H1 (cell line): ENCODE measurements around the gene EPB41L4A. TPM values are rescaled to one million over a fixed set of nuclear protein-coding genes. Genes with fewer than 3 reads are reported as not detected.

Source experiments
- CTCF ChIA-PET: fragments of 300-600 bp; sonication (Branson Sonifier 250); formaldehyde crosslinking; loops from one replicate; lab custom pipeline; 2021; ENCODE audit not compliant: partially characterized antibody; lab: Charles Lee
- POLR2A ChIA-PET: fragments of 300-600 bp; sonication (Branson Sonifier 250); formaldehyde crosslinking; loops from one replicate; lab custom pipeline; 2021; ENCODE audit warnings: inconsistent platforms; ENCODE audit not compliant: partially characterized antibody; lab: Charles Lee
- DNase-seq, 2 experiments: peaks; one replicate each; pipeline versions ENCODE4 v3.0.0 to v3.0.0-alpha.2; 2010 to 2022; ENCODE audit warnings: low spot score in 2 of 2, low read depth in 1 of 2, mixed read lengths in 1 of 2
- FAIRE-seq: peaks from 2 replicates; lab custom pipeline; 2011; peaks lifted over from hg19 to GRCh38; lab: Jason Lieb, UNC
- H2AFZ ChIP-seq: 2 replicates; pipeline ENCODE4 v1.8.1; 2012; ENCODE audit warnings: low read length, inconsistent platforms
- H2AK5ac ChIP-seq: 2 replicates; pipeline ENCODE4 v1.6.1; 2013; ENCODE audit warnings: low read depth, low read length
- H2BK120ac ChIP-seq: replicated peaks from 2 replicates; pipeline ENCODE3; 2013; ENCODE audit warnings: low read depth, low read length, inconsistent platforms
- H2BK12ac ChIP-seq: 2 replicates; pipeline ENCODE4 v1.6.1; 2013; ENCODE audit warnings: low read depth, low read length
- H2BK15ac ChIP-seq: 2 replicates; pipeline ENCODE4 v1.6.1; 2013; ENCODE audit warnings: low read length
- H2BK20ac ChIP-seq: 2 replicates; pipeline ENCODE4 v1.6.1; 2013; ENCODE audit warnings: low read length
- H2BK5ac ChIP-seq: 2 replicates; pipeline ENCODE4 v1.6.1; 2013; ENCODE audit warnings: low read depth, low read length
- H3K14ac ChIP-seq: 2 replicates; pipeline ENCODE4 v1.6.1; 2013; ENCODE audit warnings: inconsistent platforms; ENCODE audit not compliant: insufficient read length
- H3K18ac ChIP-seq: 2 replicates; pipeline ENCODE4 v1.6.1; 2013; ENCODE audit warnings: low read length; ENCODE audit errors: extremely low read depth
- H3K23ac ChIP-seq: 2 replicates; pipeline ENCODE4 v1.6.1; 2013; ENCODE audit warnings: inconsistent platforms; ENCODE audit not compliant: insufficient read length
- H3K23me2 ChIP-seq: 2 replicates; pipeline ENCODE4 v1.6.1; 2013; ENCODE audit warnings: low read depth, low read length
- H3K27ac ChIP-seq: 2 replicates; pipeline ENCODE4 v1.6.1; 2011; ENCODE audit warnings: low read depth, low read length, inconsistent platforms
- H3K27me3 ChIP-seq, 4 experiments: replicated peaks in 1 of 4; 1 replicate in 1 of 4; 2 replicates in 3 of 4; pipeline versions ENCODE4 v1.6.1 to v1.8.1; 2011 to 2013; ENCODE audit warnings: low read length in 3 of 4, mild to moderate bottlenecking in 3 of 4, inconsistent platforms in 2 of 4, mixed read lengths in 2 of 4, moderate library complexity in 1 of 4; ENCODE audit not compliant: control insufficient read depth in 3 of 4, insufficient read depth in 3 of 4; ENCODE audit errors: extremely low read depth in 1 of 4
- H3K36me3 ChIP-seq, 4 experiments: 2 replicates each; pipeline versions ENCODE4 v1.6.1 to v1.8.1; 2011 to 2013; ENCODE audit warnings: mild to moderate bottlenecking in 4 of 4, low read length in 3 of 4, moderate library complexity in 2 of 4, control low read depth in 1 of 4, inconsistent platforms in 1 of 4; ENCODE audit not compliant: insufficient read depth in 4 of 4, control insufficient read depth in 2 of 4
- H3K4ac ChIP-seq: replicated peaks from 2 replicates; pipeline ENCODE3; 2013; ENCODE audit warnings: low read length, low read depth, mixed read lengths, inconsistent platforms; ENCODE audit not compliant: insufficient read length
- H3K4me1 ChIP-seq, 4 experiments: replicated peaks in 1 of 4; 1 replicate in 1 of 4; 2 replicates in 3 of 4; pipeline versions ENCODE4 v1.6.1 to v1.8.1; 2011 to 2013; ENCODE audit warnings: low read length in 3 of 4, inconsistent platforms in 2 of 4, mixed read lengths in 1 of 4; ENCODE audit not compliant: insufficient read depth in 4 of 4, control insufficient read depth in 3 of 4
- H3K4me2 ChIP-seq, 2 experiments: 2 replicates each; pipeline versions ENCODE4 v1.6.1 to v1.8.1; 2011 to 2013; ENCODE audit warnings: low read depth in 2 of 2, low read length in 2 of 2, control low read depth in 1 of 2, inconsistent platforms in 1 of 2, mild to moderate bottlenecking in 1 of 2; ENCODE audit not compliant: insufficient read depth in 1 of 2
- H3K4me3 ChIP-seq, 4 experiments: fragments of 200-600, 300-600 bp in 1 of 4; sonication (generic), shearing (Covaris generic), sonication (Bioruptor Twin) in 1 of 4; 2 replicates each; pipeline versions ENCODE4 v1.5.1 to v1.8.1; 2011 to 2016; ENCODE audit warnings: low read length in 4 of 4, low read depth in 3 of 4, control low read depth in 2 of 4, inconsistent platforms in 2 of 4, mild to moderate bottlenecking in 2 of 4, mixed read lengths in 1 of 4, moderate library complexity in 1 of 4; ENCODE audit not compliant: insufficient read depth in 2 of 4; ENCODE audit errors: extremely low read depth in 1 of 4
- H3K56ac ChIP-seq: replicated peaks from 2 replicates; pipeline ENCODE3; 2013; ENCODE audit warnings: low read depth, mild to moderate bottlenecking, mixed read lengths, low read length, inconsistent platforms; ENCODE audit not compliant: insufficient read length
- H3K79me1 ChIP-seq: 2 replicates; pipeline ENCODE4 v1.6.1; 2013; ENCODE audit warnings: low read depth, low read length, control low read depth
- H3K79me2 ChIP-seq, 2 experiments: 2 replicates each; pipeline versions ENCODE4 v1.6.1 to v1.8.1; 2012 to 2013; ENCODE audit warnings: low read length in 2 of 2, mild to moderate bottlenecking in 2 of 2, inconsistent platforms in 1 of 2; ENCODE audit not compliant: insufficient read depth in 2 of 2, control insufficient read depth in 1 of 2
- H3K9ac ChIP-seq, 4 experiments: replicated peaks in 1 of 4; 1 replicate in 1 of 4; 2 replicates in 3 of 4; pipeline versions ENCODE4 v1.6.1 to v1.8.1; 2011 to 2013; ENCODE audit warnings: low read depth in 3 of 4, low read length in 3 of 4, control low read depth in 2 of 4, mild to moderate bottlenecking in 2 of 4, moderate library complexity in 2 of 4, inconsistent platforms in 1 of 4; ENCODE audit errors: extremely low read depth in 1 of 4
- H3K9me3 ChIP-seq, 2 experiments: 2 replicates each; pipeline versions ENCODE4 v1.6.1 to v1.8.1; 2012 to 2013; ENCODE audit warnings: mild to moderate bottlenecking in 2 of 2, moderate library complexity in 2 of 2, control low read depth in 1 of 2, inconsistent platforms in 1 of 2, low read depth in 1 of 2, low read length in 1 of 2, mixed read lengths in 1 of 2; ENCODE audit not compliant: insufficient read depth in 2 of 2
- H4K20me1 ChIP-seq, 2 experiments: replicated peaks in 1 of 2; 2 replicates each; pipeline versions ENCODE3 to v1.8.1; 2011 to 2013; ENCODE audit warnings: inconsistent platforms in 2 of 2, low read length in 2 of 2, mild to moderate bottlenecking in 1 of 2; ENCODE audit not compliant: insufficient read depth in 2 of 2, control insufficient read depth in 1 of 2
- H4K5ac ChIP-seq: 2 replicates; pipeline ENCODE4 v1.6.1; 2013; ENCODE audit warnings: low read length, low read depth, mixed read lengths, inconsistent platforms; ENCODE audit not compliant: insufficient read length
- H4K8ac ChIP-seq: 2 replicates; pipeline ENCODE4 v1.8.0; 2013; ENCODE audit warnings: mild to moderate bottlenecking, moderate library complexity, low read length, inconsistent platforms; ENCODE audit not compliant: insufficient read depth; ENCODE audit errors: extremely low read depth
- H4K91ac ChIP-seq: replicated peaks from 2 replicates; pipeline ENCODE3; 2013; ENCODE audit warnings: low read length, mixed read lengths, inconsistent platforms; ENCODE audit not compliant: insufficient read length
- CBX8 ChIP-seq: fragments of 300-800, 300-1000 bp; sonication (generic); IDR thresholded peaks from 2 replicates; pipeline ENCODE4 v1.7.1; 2016; ENCODE audit warnings: low read depth, low read length, borderline replicate concordance
- CHD1 ChIP-seq: IDR thresholded peaks from 2 replicates; pipeline ENCODE4 v1.6.1; 2012; ENCODE audit warnings: low read depth, low read length, improper control_type of control experiment
- CREB1 ChIP-seq: IDR thresholded peaks from 2 replicates; pipeline ENCODE4 v1.6.1; 2012; ENCODE audit warnings: inconsistent platforms
- CTBP2 ChIP-seq: IDR thresholded peaks from 2 replicates; pipeline ENCODE4 v1.7.0; 2011; ENCODE audit warnings: borderline replicate concordance, mild to moderate bottlenecking, moderate library complexity, mixed read lengths, low read length; ENCODE audit not compliant: insufficient read depth, insufficient read length
- E2F6 ChIP-seq: IDR thresholded peaks from 2 replicates; pipeline ENCODE4 v1.6.1; 2012; ENCODE audit warnings: inconsistent platforms
- HDAC6 ChIP-seq: IDR thresholded peaks from one replicate; pipeline ENCODE4 v1.7.1; 2012; ENCODE audit warnings: low read depth, mild to moderate bottlenecking, inconsistent platforms, low read length, moderate library complexity
- KDM4A ChIP-seq: IDR thresholded peaks from one replicate; pipeline ENCODE4 v1.7.1; 2012; ENCODE audit warnings: low read depth, mild to moderate bottlenecking, moderate library complexity, low read length, inconsistent platforms; ENCODE audit not compliant: severe bottlenecking
- KDM5A ChIP-seq: fragments of 200-600 bp; IDR thresholded peaks from 2 replicates; pipeline ENCODE4 v1.7.1; 2012; ENCODE audit warnings: mild to moderate bottlenecking, low read length, inconsistent platforms, mixed read lengths
- RXRA ChIP-seq: IDR thresholded peaks from 2 replicates; pipeline ENCODE4 v1.6.1; 2011; ENCODE audit warnings: low read depth, mild to moderate bottlenecking, low read length, moderate library complexity; ENCODE audit not compliant: insufficient read depth
- YY1 ChIP-seq: IDR thresholded peaks from 2 replicates; pipeline ENCODE4 v1.6.1; 2011; ENCODE audit warnings: low read depth, mild to moderate bottlenecking, low read length
- WGBS, 2 experiments: shearing (Covaris generic) in 1 of 2; methylation state at CpG; one replicate each; pipeline versions ENCODE4 v1.1.6 to v1.1.7; 2013 to 2015; ENCODE audit warnings: low lambda C conversion rate in 2 of 2, mixed read lengths in 2 of 2, inconsistent platforms in 1 of 2, low coverage in 1 of 2, missing lambda C conversion rate in 1 of 2; ENCODE audit not compliant: insufficient replicate concordance in 2 of 2, insufficient coverage in 1 of 2, insufficient read length in 1 of 2; ENCODE audit errors: extremely low coverage in 1 of 2, missing lambda C conversion rate in 1 of 2; 5-methylcytosine and 5-hydroxymethylcytosine counted together
- polyA plus RNA-seq, 7 experiments: library from polyadenylated mRNA; depleted of rRNA in 3 of 7; stranded (reverse) in 5 of 7; unstranded in 2 of 7; fragments of >200 nt in 5 of 7; fragments of 200-250 nt in 2 of 7; gene quantifications; 1 replicate in 5 of 7; 2 replicates in 1 of 7; 4 replicates in 1 of 7; pipeline versions ENCODE4 v1.2.1 to v1.2.3, GENCODE V29; 2011 to 2013; ENCODE audit warnings: missing spikeins in 2 of 7, mixed read lengths in 2 of 7
- total RNA-seq: library from RNA; stranded (reverse); fragmentation: NEBNext Ultra II Directional; extraction: Animal tissue kit (Norgen Biotek cat#: 25700); gene quantifications from 2 replicates; pipeline ENCODE4 v1.2.1, GENCODE V29; 2021
- TF ChIP-seq, protein P1 (sequence below), 3 experiments: IDR thresholded peaks; 1 replicate in 2 of 3; 2 replicates in 1 of 3; pipeline versions ENCODE4 v1.5.1 to v1.6.1; 2011; ENCODE audit warnings: low read length in 3 of 3, mild to moderate bottlenecking in 3 of 3, inconsistent platforms in 2 of 3, low read depth in 1 of 3, moderate library complexity in 1 of 3; ENCODE audit not compliant: insufficient read depth in 1 of 3; ENCODE audit errors: control extremely low read depth in 1 of 3

The EPB41L4A gene
- total and polyA plus RNA-seq, 2 of the 8 experiments (the other 6 are each of a cell fraction or from before 2014, with no cell fraction given), result 1.6 to 4.6 TPM

GRCh38 chr5:112318346-112318745, 100.7 kb downstream of the EPB41L4A start:
- Histone ChIP-seq H2BK5ac (no peak overlapping the region), H3K4me1 (peaks cover 0 to 4% (median 2%) of the 10 kb centered on the region in 4 experiments; a peak in 3 of 7 replicates), H2AFZ (no peak overlapping the region), H2AK5ac (no peak overlapping the region), H3K79me1 (no peaks in the 10 kb centered on the region), H2BK20ac (no peak overlapping the region; the same call in 1 of the 2 replicates), H3K4ac (no peak overlapping the region), H3K23ac (no peak overlapping the region), H3K4me2 (no peak overlapping the region), H2BK120ac (no peak overlapping the region), H3K79me2 (no peaks in the 10 kb centered on the region), H3K23me2 (peaks cover 1% of the 10 kb centered on the region; the same call in 1 of the 2 replicates), H2BK15ac (no peak overlapping the region), H4K91ac (no peak overlapping the region), H3K27me3 (no peaks in the 10 kb centered on the region), H3K9ac (no peak overlapping the region), H2BK12ac (no peak overlapping the region), H4K20me1 (no peaks in the 10 kb centered on the region), H3K9me3 (no peaks in the 10 kb centered on the region), H3K18ac (no peak overlapping the region), H3K36me3 (no peaks in the 10 kb centered on the region; a peak in 1 of 8 replicates), H3K27ac (no peak overlapping the region), H4K8ac (no peak overlapping the region), H3K14ac (no peak overlapping the region), H3K56ac (no peak overlapping the region), H3K4me3 (no peak overlapping the region), H4K5ac (no peak overlapping the region)
- FAIRE-seq (no peak), DNase-seq (no peak)
- 87% methylated on average over 2 of the region's 2 CpGs; no CpG with 5 or more reads in 1 of the 2 experiments for WGBS, 2 experiments
- CTCF ChIA-PET, result interaction anchor here (1.0 to 3.0 kb wide), 6 partner anchors 11 to 106 kb away, joined by 3 to 9 read pairs (median 4); partner anchors contain the start of gene EPB41L4A
- POLR2A ChIA-PET, result no interaction called here
- TF ChIP-seq E2F6, result no peak
- TF ChIP-seq CBX8, result no peak
- TF ChIP-seq KDM5A, result no peak
- TF ChIP-seq YY1, result no peak
- no peak for TF ChIP-seq RXRA
- no peak for TF ChIP-seq CHD1
- TF ChIP-seq, protein P1, sequence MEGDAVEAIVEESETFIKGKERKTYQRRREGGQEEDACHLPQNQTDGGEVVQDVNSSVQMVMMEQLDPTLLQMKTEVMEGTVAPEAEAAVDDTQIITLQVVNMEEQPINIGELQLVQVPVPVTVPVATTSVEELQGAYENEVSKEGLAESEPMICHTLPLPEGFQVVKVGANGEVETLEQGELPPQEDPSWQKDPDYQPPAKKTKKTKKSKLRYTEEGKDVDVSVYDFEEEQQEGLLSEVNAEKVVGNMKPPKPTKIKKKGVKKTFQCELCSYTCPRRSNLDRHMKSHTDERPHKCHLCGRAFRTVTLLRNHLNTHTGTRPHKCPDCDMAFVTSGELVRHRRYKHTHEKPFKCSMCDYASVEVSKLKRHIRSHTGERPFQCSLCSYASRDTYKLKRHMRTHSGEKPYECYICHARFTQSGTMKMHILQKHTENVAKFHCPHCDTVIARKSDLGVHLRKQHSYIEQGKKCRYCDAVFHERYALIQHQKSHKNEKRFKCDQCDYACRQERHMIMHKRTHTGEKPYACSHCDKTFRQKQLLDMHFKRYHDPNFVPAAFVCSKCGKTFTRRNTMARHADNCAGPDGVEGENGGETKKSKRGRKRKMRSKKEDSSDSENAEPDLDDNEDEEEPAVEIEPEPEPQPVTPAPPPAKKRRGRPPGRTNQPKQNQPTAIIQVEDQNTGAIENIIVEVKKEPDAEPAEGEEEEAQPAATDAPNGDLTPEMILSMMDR (IDR thresholded peaks at IDR 0.05; ENCODE audit: control extremely low read depth in 1 of 3, insufficient read depth in 1 of 3, low read depth in 1 of 3, low read length in 3 of 3), result no peak
- no peak for TF ChIP-seq CTBP2
- no peak for TF ChIP-seq HDAC6
- no peak for TF ChIP-seq KDM4A
- TF ChIP-seq CREB1, result no peak
